Measurements from ENCODE around the gene HMOX1.
A peak's percentile ranks its signal among the peaks of the same experiment; 100 is the strongest.

The HMOX1 gene

DNA sequence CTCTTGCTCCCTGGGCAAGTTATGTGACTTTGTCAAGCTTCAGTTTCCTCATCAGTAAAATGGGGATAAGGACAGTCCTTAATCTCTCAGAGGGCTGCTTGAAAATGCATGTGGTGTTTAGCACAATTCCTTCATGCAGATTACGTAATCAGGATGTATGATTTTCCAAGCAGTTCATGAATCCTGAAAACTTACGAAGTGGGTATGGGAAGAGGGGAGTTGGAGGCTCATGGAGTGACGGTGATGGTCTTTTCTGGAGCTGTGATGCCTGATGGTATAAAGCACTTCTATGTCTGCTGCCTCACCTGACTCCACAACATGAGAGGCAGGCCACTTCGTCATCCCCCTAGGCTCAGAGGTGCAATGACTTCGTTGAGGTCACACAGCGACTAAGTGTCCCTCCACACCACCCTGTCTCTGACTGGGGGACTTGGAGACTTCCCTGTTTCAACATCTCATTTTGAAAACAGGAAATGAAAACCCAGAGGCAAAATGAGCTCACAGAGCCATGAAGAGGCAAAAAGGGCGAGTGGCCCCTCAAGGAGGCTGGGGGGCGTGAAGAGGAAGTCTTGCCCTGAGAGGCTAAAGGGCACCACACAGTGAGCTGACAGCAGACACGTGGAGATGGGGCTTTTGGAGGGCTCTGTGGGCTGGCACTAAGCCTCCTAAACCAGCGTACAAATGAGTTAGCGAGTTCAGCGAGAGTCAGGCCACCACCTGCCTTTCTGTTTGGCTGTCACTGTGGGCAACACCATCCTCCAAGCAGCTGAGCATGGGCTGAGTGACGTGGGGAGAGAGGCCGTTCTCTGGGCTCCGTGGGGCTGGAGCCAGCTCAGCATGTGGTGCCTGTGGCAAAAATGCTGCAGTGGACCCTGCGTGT lies 29.1 kb downstream of the HMOX1 start:
- no peak overlapping the region for H2AFZ ChIP-seq (ENCODE audit: low read depth, low read length, severe bottlenecking)
- TF ChIP-seq EZH2phosphoT487 (conservative IDR thresholded peaks at IDR 0.05; ENCODE audit: low read length), result no peak
- TF ChIP-seq, protein P1, sequence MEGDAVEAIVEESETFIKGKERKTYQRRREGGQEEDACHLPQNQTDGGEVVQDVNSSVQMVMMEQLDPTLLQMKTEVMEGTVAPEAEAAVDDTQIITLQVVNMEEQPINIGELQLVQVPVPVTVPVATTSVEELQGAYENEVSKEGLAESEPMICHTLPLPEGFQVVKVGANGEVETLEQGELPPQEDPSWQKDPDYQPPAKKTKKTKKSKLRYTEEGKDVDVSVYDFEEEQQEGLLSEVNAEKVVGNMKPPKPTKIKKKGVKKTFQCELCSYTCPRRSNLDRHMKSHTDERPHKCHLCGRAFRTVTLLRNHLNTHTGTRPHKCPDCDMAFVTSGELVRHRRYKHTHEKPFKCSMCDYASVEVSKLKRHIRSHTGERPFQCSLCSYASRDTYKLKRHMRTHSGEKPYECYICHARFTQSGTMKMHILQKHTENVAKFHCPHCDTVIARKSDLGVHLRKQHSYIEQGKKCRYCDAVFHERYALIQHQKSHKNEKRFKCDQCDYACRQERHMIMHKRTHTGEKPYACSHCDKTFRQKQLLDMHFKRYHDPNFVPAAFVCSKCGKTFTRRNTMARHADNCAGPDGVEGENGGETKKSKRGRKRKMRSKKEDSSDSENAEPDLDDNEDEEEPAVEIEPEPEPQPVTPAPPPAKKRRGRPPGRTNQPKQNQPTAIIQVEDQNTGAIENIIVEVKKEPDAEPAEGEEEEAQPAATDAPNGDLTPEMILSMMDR (IDR thresholded peaks at IDR 0.05; ENCODE audit: insufficient read depth, low read length, poor library complexity, severe bottlenecking), result no peak
- H3K9me3 ChIP-seq (ENCODE audit: insufficient read depth, low read length), result no peaks in the 10 kb centered on the region
- H3K27ac ChIP-seq (ENCODE audit: low read depth, low read length), result peak overlapping the region; percentile 77
- peaks cover 12% of the 10 kb centered on the region for H3F3A ChIP-seq (ENCODE audit: insufficient read depth)
- peaks cover 8% of the 10 kb centered on the region for H3K36me3 ChIP-seq (ENCODE audit: low read length)
- no peaks in the 10 kb centered on the region for H3K79me2 ChIP-seq (ENCODE audit: insufficient read depth, low read length)
- H3K9me2 ChIP-seq (replicated peaks; ENCODE audit: insufficient read depth, low read length), result no peaks in the 10 kb centered on the region
- peak overlapping the region; percentile 35 for H3K9ac ChIP-seq (ENCODE audit: low read length)
- no peaks in the 10 kb centered on the region for H3K27me3 ChIP-seq (ENCODE audit: low read length)
- H3K4me2 ChIP-seq (ENCODE audit: low read depth, low read length, poor library complexity, severe bottlenecking), result peak overlapping the region; percentile 17
- no peak overlapping the region for H3K4me3 ChIP-seq (ENCODE audit: insufficient read depth, low read length, poor library complexity, severe bottlenecking)
- no peaks in the 10 kb centered on the region for H4K20me1 ChIP-seq (ENCODE audit: low read depth, low read length)

DNA sequence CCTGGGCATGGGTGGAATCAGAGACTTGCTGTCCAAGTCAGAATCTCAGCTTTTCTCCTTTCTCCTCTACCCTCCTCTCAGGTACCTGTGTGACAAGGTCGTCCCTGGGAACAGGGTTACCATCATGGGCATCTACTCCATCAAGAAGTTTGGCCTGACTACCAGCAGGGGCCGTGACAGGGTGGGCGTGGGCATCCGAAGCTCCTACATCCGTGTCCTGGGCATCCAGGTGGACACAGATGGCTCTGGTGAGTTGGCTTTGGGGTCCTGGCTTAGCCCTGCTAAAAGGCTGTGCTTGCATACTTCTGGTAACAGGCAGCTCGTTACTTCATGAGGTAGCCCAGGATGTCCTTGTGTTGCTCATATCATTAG lies 29.8 kb downstream of the HMOX1 start:
- no peak for TF ChIP-seq EZH2phosphoT487 (conservative IDR thresholded peaks at IDR 0.05; ENCODE audit: low read length)
- TF ChIP-seq, protein P1 (IDR thresholded peaks at IDR 0.05; ENCODE audit: insufficient read depth, low read length, poor library complexity, severe bottlenecking), result no peak
- Histone ChIP-seq H3K4me2 (ENCODE audit: low read depth, low read length, poor library complexity, severe bottlenecking) (peak overlapping the region; percentile 17), H3K27ac (ENCODE audit: low read depth, low read length) (peak overlapping the region; percentile 77), H3K9me2 (replicated peaks; ENCODE audit: insufficient read depth, low read length) (no peaks in the 10 kb centered on the region), H2AFZ (ENCODE audit: low read depth, low read length, severe bottlenecking) (no peak overlapping the region), H4K20me1 (ENCODE audit: low read depth, low read length) (no peaks in the 10 kb centered on the region), H3K36me3 (ENCODE audit: low read length) (peaks cover 8% of the 10 kb centered on the region), H3F3A (ENCODE audit: insufficient read depth) (peaks cover 12% of the 10 kb centered on the region), H3K27me3 (ENCODE audit: low read length) (no peaks in the 10 kb centered on the region), H3K4me3 (ENCODE audit: insufficient read depth, low read length, poor library complexity, severe bottlenecking) (no peak overlapping the region), H3K79me2 (ENCODE audit: insufficient read depth, low read length) (no peaks in the 10 kb centered on the region), H3K9me3 (ENCODE audit: insufficient read depth, low read length) (no peaks in the 10 kb centered on the region), H3K9ac (ENCODE audit: low read length) (peak overlapping the region; percentile 35)

DNA sequence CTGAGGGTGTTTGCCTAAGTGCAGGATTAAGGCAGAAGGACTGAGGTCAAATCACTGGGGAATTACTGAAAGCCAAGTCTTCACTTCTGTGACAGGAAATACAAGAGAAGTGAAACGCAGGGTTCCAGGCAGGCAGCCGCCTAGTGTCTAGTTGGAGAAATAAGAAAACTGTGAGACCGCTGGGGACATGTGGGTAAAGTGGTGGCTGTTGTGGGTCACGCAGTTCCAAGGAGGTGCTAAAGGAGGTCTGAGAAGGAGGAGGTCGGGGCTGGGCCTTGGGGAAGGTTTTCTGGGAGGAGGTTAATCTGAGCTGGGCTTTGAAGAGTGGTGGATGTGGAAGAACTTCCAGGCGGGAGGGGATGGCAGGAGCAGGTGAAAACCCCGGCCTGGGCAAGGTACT lies 30.2 kb downstream of the HMOX1 start:
- Histone ChIP-seq H3K27ac (ENCODE audit: low read depth, low read length) (peak overlapping the region; percentile 77), H3F3A (ENCODE audit: insufficient read depth) (peaks cover 12% of the 10 kb centered on the region), H3K79me2 (ENCODE audit: insufficient read depth, low read length) (no peaks in the 10 kb centered on the region), H3K4me3 (ENCODE audit: insufficient read depth, low read length, poor library complexity, severe bottlenecking) (no peak overlapping the region), H3K4me2 (ENCODE audit: low read depth, low read length, poor library complexity, severe bottlenecking) (peak overlapping the region; percentile 17), H2AFZ (ENCODE audit: low read depth, low read length, severe bottlenecking) (no peak overlapping the region), H3K9ac (ENCODE audit: low read length) (peak overlapping the region; percentile 35; the same call in 1 of the 2 replicates), H3K9me2 (replicated peaks; ENCODE audit: insufficient read depth, low read length) (no peaks in the 10 kb centered on the region), H3K36me3 (ENCODE audit: low read length) (peaks cover 8% of the 10 kb centered on the region), H3K9me3 (ENCODE audit: insufficient read depth, low read length) (no peaks in the 10 kb centered on the region), H3K27me3 (ENCODE audit: low read length) (no peaks in the 10 kb centered on the region), H4K20me1 (ENCODE audit: low read depth, low read length) (no peaks in the 10 kb centered on the region)
- TF ChIP-seq, protein P1 (IDR thresholded peaks at IDR 0.05; ENCODE audit: insufficient read depth, low read length, poor library complexity, severe bottlenecking), result peak; percentile 12
- TF ChIP-seq EZH2phosphoT487 (conservative IDR thresholded peaks at IDR 0.05; ENCODE audit: low read length), result no peak
